Measurements from ENCODE around the gene CDKAL1. TPM values are rescaled to one million over a fixed set of nuclear protein-coding genes. Genes with fewer than 3 reads are reported as not detected.

Gene CDKAL1
- total and polyA plus RNA-seq, 9 of the 15 experiments (the other 6 are each of a cell fraction or from before 2014, with no cell fraction given) = 11.2 to 36.3 (median 20.1) TPM

- TF ChIP-seq REST (IDR thresholded peaks at IDR 0.05; ENCODE audit: borderline replicate concordance) (no peak), REST (CRISPR knock-in tag; IDR thresholded peaks at IDR 0.05; ENCODE audit: low read depth) (no peak), CCAR2 (IDR thresholded peaks at IDR 0.05; ENCODE audit: low read depth, low read length) (no peak), MED1 (CRISPR knock-in tag; IDR thresholded peaks at IDR 0.05; ENCODE audit: borderline replicate concordance) (no peak)
These were observed 457.7 kb downstream of the CDKAL1 start (continued) for GRCh38 chr6:20991910-20992309.

Data from K562 (cell line).